ENCODE data around the gene RGS5. TPM values are rescaled to one million over a fixed set of nuclear protein-coding genes. Genes with fewer than 3 reads are reported as not detected.

The RGS5 gene
- polyA plus RNA-seq, 6 donors from 2014 or later: 0.48 to 1.4 (median 1.1) TPM; not detected in 2

DNA sequence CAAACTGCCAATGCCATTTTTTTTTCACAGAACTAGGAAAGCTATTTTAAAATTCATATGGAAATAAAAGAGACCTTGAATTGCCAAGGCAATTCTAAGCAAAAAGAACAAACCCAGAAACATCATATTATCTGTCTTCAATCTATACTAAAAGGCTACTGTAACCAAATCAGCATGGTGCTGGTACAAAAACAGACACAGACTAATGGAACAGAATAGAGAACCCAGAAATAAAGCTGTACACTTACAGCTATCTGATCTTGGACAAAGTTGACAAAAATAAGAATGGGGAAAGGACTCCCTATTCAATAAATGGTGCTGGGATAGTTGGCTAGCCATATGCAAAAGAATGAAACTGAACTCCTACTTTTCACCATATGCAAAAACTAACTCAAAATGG, 83.0 kb downstream of the RGS5 start:
- H3K27me3 Mint-ChIP-seq: peaks cover 5 to 8% (median 6%) of the 10 kb centered on the region in 3 donors
- no peak overlapping the region for H3K4me3 Mint-ChIP-seq
- H3K9me3 Mint-ChIP-seq: peaks cover 0 to 2% (median 0%) of the 10 kb centered on the region in 7 donors
- H3K27ac Mint-ChIP-seq: no peak overlapping the region
- DNase-seq (no peak), ATAC-seq (ENCODE audit: low read depth in 2 of 2) (no peak)
- no peaks in the 10 kb centered on the region for H3K4me1 Mint-ChIP-seq
- H3K36me3 Mint-ChIP-seq: no peaks in the 10 kb centered on the region

DNA sequence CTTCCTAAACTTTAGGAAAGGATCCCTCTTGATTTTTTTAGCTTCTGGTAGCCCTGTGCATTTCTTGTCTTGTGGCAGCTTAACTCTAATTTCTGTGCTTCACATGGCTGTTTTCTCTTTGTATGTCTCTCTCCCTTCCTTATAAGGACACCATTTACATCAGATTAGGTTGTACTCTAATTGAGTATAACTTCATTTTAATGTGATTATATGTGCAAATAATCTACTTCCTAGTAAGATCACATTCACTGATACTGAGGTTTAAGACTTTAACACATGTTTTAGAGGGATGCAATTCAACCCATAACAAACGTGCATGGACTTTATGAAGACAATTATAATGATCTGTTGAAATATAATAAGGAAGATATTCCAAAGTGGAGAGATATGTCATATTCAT, 86.8 kb downstream of the RGS5 start:
- Mint-ChIP-seq H3K36me3 (no peaks in the 10 kb centered on the region), H3K27ac (no peak overlapping the region), H3K27me3 (peaks cover 0 to 6% (median 5%) of the 10 kb centered on the region in 3 donors), H3K4me3 (no peak overlapping the region), H3K9me3 (peaks cover 0 to 5% (median 0%) of the 10 kb centered on the region in 7 donors), H3K4me1 (no peaks in the 10 kb centered on the region)
- ATAC-seq (ENCODE audit: low read depth in 2 of 2): no peak
- DNase-seq: no peak

DNA sequence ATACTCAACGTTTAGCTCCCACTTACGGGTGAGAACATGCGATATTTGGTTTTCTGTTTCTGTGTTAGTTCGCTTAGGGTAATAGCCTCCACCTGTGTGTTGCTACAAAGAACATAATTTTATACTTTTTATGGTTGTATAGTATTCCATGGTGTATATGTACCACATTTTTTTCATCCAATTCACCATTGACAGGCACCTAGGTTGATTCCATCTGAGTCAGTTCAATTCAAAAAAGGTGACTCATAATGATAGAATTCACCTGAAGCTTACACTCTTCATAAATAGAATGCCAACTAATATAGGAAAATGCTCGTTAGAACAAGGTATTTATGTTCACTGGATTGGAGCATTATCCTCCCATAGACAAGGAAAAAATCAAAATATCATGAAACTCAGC, 95.1 kb downstream of the RGS5 start:
- ATAC-seq (ENCODE audit: low read depth in 2 of 2) (no peak), DNase-seq (no peak)
- Mint-ChIP-seq H3K27ac (no peak overlapping the region), H3K4me1 (no peaks in the 10 kb centered on the region), H3K4me3 (no peak overlapping the region), H3K9me3 (peaks cover 2 to 23% (median 4%) of the 10 kb centered on the region in 7 donors), H3K27me3 (peaks cover 0 to 9% (median 0%) of the 10 kb centered on the region in 3 donors), H3K36me3 (no peaks in the 10 kb centered on the region)

- Mint-ChIP-seq H3K9me3 (peaks cover 0 to 23% (median 4%) of the 10 kb centered on the region in 7 donors), H3K36me3 (no peaks in the 10 kb centered on the region), H3K4me1 (no peaks in the 10 kb centered on the region), H3K27ac (no peak overlapping the region), H3K4me3 (no peak overlapping the region), H3K27me3 (peaks cover 0 to 4% (median 0%) of the 10 kb centered on the region in 3 donors)
- DNase-seq (no peak), ATAC-seq (ENCODE audit: low read depth in 2 of 2) (no peak)
Measured at GRCh38 chr1:163106364-163106987, 96.2 kb downstream of the RGS5 start.

- H3K36me3 Mint-ChIP-seq: no peaks in the 10 kb centered on the region
- peaks cover 0 to 7% (median 0%) of the 10 kb centered on the region in 3 donors for H3K27me3 Mint-ChIP-seq
- H3K9me3 Mint-ChIP-seq: peaks cover 0 to 12% (median 2%) of the 10 kb centered on the region in 7 donors
- DNase-seq: no peak
- H3K4me3 Mint-ChIP-seq: no peak overlapping the region
- ATAC-seq (ENCODE audit: low read depth in 2 of 2): no peak
- H3K27ac Mint-ChIP-seq: peak overlapping the region in 1 of 6 donors; percentile 80
- H3K4me1 Mint-ChIP-seq: no peaks in the 10 kb centered on the region
Measured at GRCh38 chr1:163104385-163105099, 98.2 kb downstream of the RGS5 start.

DNA sequence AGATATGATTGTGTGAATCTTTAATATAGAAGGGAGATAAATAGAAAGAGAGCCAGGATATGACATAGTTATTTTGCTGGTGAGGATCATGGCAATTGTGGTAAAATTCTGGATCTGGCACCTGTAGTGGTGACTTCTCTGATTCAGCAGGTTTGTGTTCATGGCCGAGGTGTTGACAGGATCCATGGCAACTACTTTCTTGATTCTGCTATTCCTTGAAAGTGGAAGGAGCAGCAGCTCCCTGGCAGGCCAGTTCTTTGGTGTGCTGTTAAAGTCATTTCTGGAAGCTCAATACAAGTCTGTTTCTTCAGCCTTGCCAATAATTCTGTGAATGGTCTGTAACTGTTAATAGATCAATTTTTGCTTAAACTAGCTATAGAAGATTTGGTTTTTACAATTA, 100.1 kb downstream of the RGS5 start:
- ATAC-seq (ENCODE audit: low read depth in 2 of 2): no peak
- Mint-ChIP-seq H3K27me3 (peaks cover 0 to 9% (median 0%) of the 10 kb centered on the region in 3 donors), H3K36me3 (no peaks in the 10 kb centered on the region), H3K9me3 (peaks cover 0 to 4% (median 0%) of the 10 kb centered on the region in 7 donors), H3K27ac (no peak overlapping the region), H3K4me1 (no peaks in the 10 kb centered on the region), H3K4me3 (no peak overlapping the region)
- DNase-seq: no peak

- peaks cover 5 to 10% (median 7%) of the 10 kb centered on the region in 3 donors for H3K27me3 Mint-ChIP-seq
- no peak overlapping the region for H3K4me3 Mint-ChIP-seq
- H3K4me1 Mint-ChIP-seq: no peaks in the 10 kb centered on the region
- no peak overlapping the region for H3K27ac Mint-ChIP-seq
- DNase-seq (no peak), ATAC-seq (ENCODE audit: low read depth in 2 of 2) (no peak)
- no peaks in the 10 kb centered on the region for H3K36me3 Mint-ChIP-seq
- H3K9me3 Mint-ChIP-seq: peaks cover 0 to 4% (median 0%) of the 10 kb centered on the region in 7 donors
Measured at GRCh38 chr1:163095213-163095612, 107.5 kb downstream of the RGS5 start.

GRCh38 chr1:163094589-163094988, 108.1 kb downstream of the RGS5 start:
- Mint-ChIP-seq H3K4me1 (no peaks in the 10 kb centered on the region), H3K9me3 (peaks cover 0 to 2% (median 0%) of the 10 kb centered on the region in 7 donors), H3K36me3 (no peaks in the 10 kb centered on the region), H3K4me3 (no peak overlapping the region), H3K27me3 (peaks cover 5 to 10% (median 7%) of the 10 kb centered on the region in 3 donors), H3K27ac (no peak overlapping the region)
- ATAC-seq (ENCODE audit: low read depth in 2 of 2) (no peak), DNase-seq (no peak)

DNA sequence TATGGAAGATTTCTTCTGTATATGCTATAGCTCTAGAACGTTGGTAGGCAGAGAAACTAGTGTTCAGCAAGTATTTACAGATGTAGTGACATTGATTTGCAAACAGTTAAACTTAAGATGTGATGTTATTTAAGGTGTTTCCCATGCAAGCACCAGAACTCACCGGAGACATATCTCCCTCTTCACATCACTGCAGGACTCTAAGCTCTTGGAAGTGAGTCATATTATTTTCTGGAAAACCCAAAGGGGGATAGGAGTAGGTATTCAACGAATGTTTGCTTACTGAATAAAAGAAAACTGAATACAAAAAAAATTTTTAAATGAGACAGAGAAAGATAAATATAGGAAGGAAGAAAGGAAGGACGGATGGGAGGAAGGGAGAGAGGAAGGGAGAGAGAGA, 108.5 kb downstream of the RGS5 start:
- H3K36me3 Mint-ChIP-seq: no peaks in the 10 kb centered on the region
- peaks cover 5 to 10% (median 7%) of the 10 kb centered on the region in 3 donors for H3K27me3 Mint-ChIP-seq

DNA sequence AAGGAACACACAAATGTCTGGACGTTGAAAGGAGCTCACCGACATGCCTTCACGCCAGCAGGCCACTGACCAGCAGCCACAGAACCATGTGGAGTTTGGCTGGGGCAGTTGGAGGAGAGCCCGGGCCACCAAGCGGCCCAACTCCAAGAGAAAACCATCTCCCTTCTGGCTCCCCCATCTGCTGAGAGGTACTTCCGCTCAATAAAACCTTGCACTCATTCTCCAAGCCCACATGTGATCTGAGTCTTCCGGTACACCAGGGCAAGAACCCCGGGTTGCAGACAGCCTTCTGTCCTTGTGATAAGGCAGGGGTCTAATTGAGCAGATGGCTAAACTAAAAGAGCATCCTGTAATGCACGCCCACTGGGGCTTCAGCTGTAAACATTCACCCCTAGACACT, 109.1 kb downstream of the RGS5 start:
- H3K27me3 Mint-ChIP-seq: peaks cover 5 to 7% (median 6%) of the 10 kb centered on the region in 3 donors
- no peaks in the 10 kb centered on the region for H3K4me1 Mint-ChIP-seq
- no peak for ATAC-seq (ENCODE audit: low read depth in 2 of 2)
- H3K36me3 Mint-ChIP-seq: no peaks in the 10 kb centered on the region
- no peak for DNase-seq
- peaks cover 0 to 4% (median 3%) of the 10 kb centered on the region in 7 donors for H3K9me3 Mint-ChIP-seq
- H3K27ac Mint-ChIP-seq: no peak overlapping the region
- no peak overlapping the region for H3K4me3 Mint-ChIP-seq

More for the DNA sequence above, 108.5 kb downstream of the RGS5 start:
- Mint-ChIP-seq H3K4me1 (no peaks in the 10 kb centered on the region), H3K4me3 (no peak overlapping the region), H3K9me3 (peaks cover 0 to 2% (median under 1%) of the 10 kb centered on the region in 7 donors), H3K27ac (no peak overlapping the region)
- DNase-seq (no peak), ATAC-seq (ENCODE audit: low read depth in 2 of 2) (no peak)

GRCh38 chr1:163093169-163093568, 109.5 kb downstream of the RGS5 start:
- Mint-ChIP-seq H3K27me3 (peaks cover 5 to 7% (median 5%) of the 10 kb centered on the region in 3 donors), H3K4me1 (no peaks in the 10 kb centered on the region), H3K27ac (no peak overlapping the region), H3K9me3 (peaks cover 0 to 4% (median 3%) of the 10 kb centered on the region in 7 donors), H3K4me3 (no peak overlapping the region), H3K36me3 (no peaks in the 10 kb centered on the region)
- ATAC-seq (ENCODE audit: low read depth in 2 of 2): no peak
- no peak for DNase-seq
